GM13977 (cell line): ENCODE results near the gene LRP8.

Experiments used
- DNase-seq: peaks from one replicate; pipeline ENCODE4 v3.0.0; 2012; ENCODE audit warnings: low spot score
- CTCF ChIP-seq: IDR thresholded peaks from 2 replicates; pipeline ENCODE4 v1.5.1; 2012; ENCODE audit warnings: mild to moderate bottlenecking, control low read depth; ENCODE audit not compliant: insufficient read depth; ENCODE audit errors: extremely low read depth, missing control alignments
- in situ Hi-C: fragments of 300-500 bp; cut with MboI; formaldehyde crosslinking; loops from one replicate; pipeline ENCODE4 v1.12.0; 2022; ENCODE audit warnings: low sequenced_read_pairs, low pct_unique_long_range_greater_than_20kb, mixed read lengths, inconsistent platforms; ENCODE audit not compliant: unreplicated experiment

The LRP8 gene

GRCh38 chr1:53220962-53221286 lies 106.9 kb downstream of the LRP8 start:
- in situ Hi-C loops, result no loop called here
- no peak for DNase-seq
- TF ChIP-seq CTCF, result no peak

GRCh38 chr1:53220171-53220961 lies 107.5 kb downstream of the LRP8 start, which contains the start of gene CZIB:
CZIB (minus strand) TSS chr1:53220634; CDS start chr1:53220575, 59 bp downstream.
- in situ Hi-C loops, result no loop called here
- peak; percentile 92 for DNase-seq
- no peak for TF ChIP-seq CTCF

GRCh38 chr1:53219711-53220110 lies 108.2 kb downstream of the LRP8 start:
- in situ Hi-C loops, result no loop called here
- no peak for TF ChIP-seq CTCF
- no peak for DNase-seq

- in situ Hi-C loops, result no loop called here
- no peak for TF ChIP-seq CTCF
- no peak for DNase-seq
Measured at GRCh38 chr1:53218201-53218600, 109.7 kb downstream of the LRP8 start.

- DNase-seq, result no peak
- in situ Hi-C loops, result no loop called here
- no peak for TF ChIP-seq CTCF
Measured at GRCh38 chr1:53214376-53214940, 113.4 kb downstream of the LRP8 start.

GRCh38 chr1:53210954-53211353 lies 116.9 kb downstream of the LRP8 start:
- no peak for DNase-seq
- TF ChIP-seq CTCF, result no peak
- in situ Hi-C loops, result no loop called here
